ENCODE measurements around the gene GEMIN8.

GEMIN8 gene

DNA sequence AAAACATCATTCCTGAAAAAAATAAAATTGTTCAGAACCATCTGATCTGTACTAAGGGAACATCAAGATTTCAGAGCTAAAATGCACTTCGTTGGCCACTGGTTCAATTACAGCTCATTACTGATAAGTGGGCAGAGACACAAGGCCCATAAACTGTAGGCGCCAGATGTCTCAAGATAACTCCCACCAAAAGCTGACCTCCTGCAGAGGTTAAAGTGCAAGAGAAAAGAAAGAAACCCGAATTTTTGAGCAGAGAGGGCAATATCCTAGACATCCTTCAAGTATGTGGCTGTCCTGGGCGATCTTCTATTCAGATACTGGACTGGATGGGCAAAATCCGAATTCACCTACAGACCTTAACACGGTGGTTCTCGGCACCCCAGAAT lies 660 bp downstream of the GEMIN8 start:
- Histone ChIP-seq H3K4me2 (ENCODE audit: low read length) (peak overlapping the region; percentile 90), H3F3A (ENCODE audit: insufficient read depth, low read length) (no peaks in the 10 kb centered on the region), H4K20me1 (ENCODE audit: insufficient read depth, low read length) (no peaks in the 10 kb centered on the region), H3K9me3 (ENCODE audit: low read length) (no peaks in the 10 kb centered on the region), H3K4me1 (ENCODE audit: insufficient read depth, low read length, severe bottlenecking) (peaks cover 35% of the 10 kb centered on the region), H2AFZ (ENCODE audit: low read length) (no peak overlapping the region), H3K9me2 (ENCODE audit: low read depth, low read length) (no peaks in the 10 kb centered on the region), H3K79me2 (ENCODE audit: insufficient read depth, low read length) (peaks cover 8% of the 10 kb centered on the region; the same call in 1 of the 2 replicates), H3K27me3 (ENCODE audit: insufficient read depth, low read length) (no peaks in the 10 kb centered on the region), H3K4me3 (ENCODE audit: low read depth, low read length, poor library complexity, severe bottlenecking) (peak overlapping the region; percentile 86), H3K9ac (ENCODE audit: low read length) (peak overlapping the region; percentile 72), H3K27ac (ENCODE audit: low read depth, low read length, poor library complexity, severe bottlenecking) (peak overlapping the region; percentile 40), H3K36me3 (ENCODE audit: insufficient read depth, low read length) (no peaks in the 10 kb centered on the region)
- TF ChIP-seq EZH2 (IDR thresholded peaks at IDR 0.05; ENCODE audit: borderline replicate concordance, low read length), result no peak
- no peak for TF ChIP-seq CTCF (IDR thresholded peaks at IDR 0.05; ENCODE audit: low read length)

GRCh38 chrX:14028473-14028872 lies 1.2 kb downstream of the GEMIN8 start:
- TF ChIP-seq CTCF (IDR thresholded peaks at IDR 0.05; ENCODE audit: low read length) (no peak), EZH2 (IDR thresholded peaks at IDR 0.05; ENCODE audit: borderline replicate concordance, low read length) (no peak)
- H3K9ac ChIP-seq (ENCODE audit: low read length), result peak overlapping the region; percentile 72
- H3K79me2 ChIP-seq (ENCODE audit: insufficient read depth, low read length), result peaks cover 8% of the 10 kb centered on the region; the same call in 1 of the 2 replicates
- peak overlapping the region; percentile 90 for H3K4me2 ChIP-seq (ENCODE audit: low read length)
- H4K20me1 ChIP-seq (ENCODE audit: insufficient read depth, low read length), result no peaks in the 10 kb centered on the region
- no peaks in the 10 kb centered on the region for H3K36me3 ChIP-seq (ENCODE audit: insufficient read depth, low read length)
- no peaks in the 10 kb centered on the region for H3K9me2 ChIP-seq (ENCODE audit: low read depth, low read length)
- peak overlapping the region; percentile 86 for H3K4me3 ChIP-seq (ENCODE audit: low read depth, low read length, poor library complexity, severe bottlenecking)
- no peak overlapping the region for H3K27ac ChIP-seq (ENCODE audit: low read depth, low read length, poor library complexity, severe bottlenecking)
- H3K9me3 ChIP-seq (ENCODE audit: low read length), result no peaks in the 10 kb centered on the region
- H3K4me1 ChIP-seq (ENCODE audit: insufficient read depth, low read length, severe bottlenecking), result peaks cover 35% of the 10 kb centered on the region
- H3K27me3 ChIP-seq (ENCODE audit: insufficient read depth, low read length), result no peaks in the 10 kb centered on the region
- no peak overlapping the region for H2AFZ ChIP-seq (ENCODE audit: low read length)
- H3F3A ChIP-seq (ENCODE audit: insufficient read depth, low read length), result no peaks in the 10 kb centered on the region

- peak overlapping the region; percentile 86 for H3K4me3 ChIP-seq (ENCODE audit: low read depth, low read length, poor library complexity, severe bottlenecking)
- H3K27ac ChIP-seq (ENCODE audit: low read depth, low read length, poor library complexity, severe bottlenecking), result peak overlapping the region; percentile 7
- no peak overlapping the region for H2AFZ ChIP-seq (ENCODE audit: low read length)
- peaks cover 35% of the 10 kb centered on the region for H3K4me1 ChIP-seq (ENCODE audit: insufficient read depth, low read length, severe bottlenecking)
- H3K9me3 ChIP-seq (ENCODE audit: low read length), result no peaks in the 10 kb centered on the region
- peaks cover 8% of the 10 kb centered on the region; the same call in 1 of the 2 replicates for H3K79me2 ChIP-seq (ENCODE audit: insufficient read depth, low read length)
- TF ChIP-seq EZH2 (IDR thresholded peaks at IDR 0.05; ENCODE audit: borderline replicate concordance, low read length) (no peak), CTCF (IDR thresholded peaks at IDR 0.05; ENCODE audit: low read length) (no peak)
- no peaks in the 10 kb centered on the region for H3K9me2 ChIP-seq (ENCODE audit: low read depth, low read length)
- H3K36me3 ChIP-seq (ENCODE audit: insufficient read depth, low read length), result peaks cover 1% of the 10 kb centered on the region; the same call in 1 of the 2 replicates
- H3K4me2 ChIP-seq (ENCODE audit: low read length), result peak overlapping the region; percentile 90
- peak overlapping the region; percentile 72; the same call in 1 of the 2 replicates for H3K9ac ChIP-seq (ENCODE audit: low read length)
- no peaks in the 10 kb centered on the region for H4K20me1 ChIP-seq (ENCODE audit: insufficient read depth, low read length)
- H3F3A ChIP-seq (ENCODE audit: insufficient read depth, low read length), result no peaks in the 10 kb centered on the region
- no peaks in the 10 kb centered on the region for H3K27me3 ChIP-seq (ENCODE audit: insufficient read depth, low read length)
Measured at GRCh38 chrX:14027511-14028019, 2.1 kb downstream of the GEMIN8 start.

Data from OCI-LY1 (cell line).